A673 (cell line): Measurements from ENCODE around the gene PFDN2. TPM values are rescaled to one million over a fixed set of nuclear protein-coding genes. Genes with fewer than 3 reads are reported as not detected.

ENCODE experiments used
- BruUV-seq: library from RNA; stranded (reverse); fragments of 400-500 nt; replicated peaks from 2 replicates; lab custom pipeline; 2021; lab: Mats Ljungman, UMichigan
- CTCF ChIA-PET: fragments of 300-600 bp; sonication (Branson Sonifier 250); formaldehyde crosslinking; loops from one replicate; lab custom pipeline; 2022; ENCODE audit warnings: antibody characterized with exemption; lab: Charles Lee
- POLR2A ChIA-PET: fragments of 300-600 bp; sonication (Branson Sonifier 250); formaldehyde crosslinking; loops from one replicate; lab custom pipeline; 2022; ENCODE audit warnings: antibody characterized with exemption; ENCODE audit not compliant: low non-redundant PET; lab: Charles Lee
- DNase-seq: peaks from one replicate; pipeline ENCODE4 v3.0.0-alpha.2; 2015; ENCODE audit warnings: low spot score
- H3K27ac ChIP-seq: fragments of 200-600 bp; sonication (generic); 2 replicates; pipeline ENCODE4 v1.5.1; 2016; ENCODE audit warnings: mixed run types, low read depth, mild to moderate bottlenecking, mixed read lengths, antibody characterized with exemption, low read length; ENCODE audit not compliant: poor library complexity, severe bottlenecking
- H3K27me3 ChIP-seq: fragments of 200-600 bp; sonication (generic); replicated peaks from 2 replicates; pipeline ENCODE4 v1.6.1; 2017; ENCODE audit warnings: mixed run types, low read depth, mild to moderate bottlenecking, mixed read lengths, antibody characterized with exemption, low read length; ENCODE audit not compliant: insufficient read depth, poor library complexity
- H3K36me3 ChIP-seq: fragments of 200-600 bp; sonication (generic); 2 replicates; pipeline ENCODE4 v1.6.1; 2016; ENCODE audit warnings: mixed run types, mild to moderate bottlenecking, mixed read lengths, antibody characterized with exemption, low read length; ENCODE audit not compliant: insufficient read depth, poor library complexity, severe bottlenecking
- H3K4me1 ChIP-seq: fragments of 200-600 bp; sonication (generic); 2 replicates; pipeline ENCODE4 v1.6.1; 2017; ENCODE audit warnings: mixed run types, mild to moderate bottlenecking, mixed read lengths, antibody characterized with exemption, low read length; ENCODE audit not compliant: insufficient read depth, poor library complexity, severe bottlenecking
- H3K4me3 ChIP-seq: fragments of 200-600 bp; sonication (generic); 2 replicates; pipeline ENCODE4 v1.5.1; 2016; ENCODE audit warnings: low read depth, mixed run types, mild to moderate bottlenecking, mixed read lengths, low read length; ENCODE audit not compliant: poor library complexity, severe bottlenecking
- H3K9me3 ChIP-seq: fragments of 200-600 bp; sonication (generic); 2 replicates; pipeline ENCODE4 v1.6.1; 2016; ENCODE audit warnings: mixed run types, low read depth, mild to moderate bottlenecking, mixed read lengths, antibody characterized with exemption, low read length; ENCODE audit not compliant: poor library complexity, severe bottlenecking
- CTCF ChIP-seq: fragments of 300-800, 200-600 bp; sonication (generic); conservative IDR thresholded peaks from 2 replicates; pipeline ENCODE4 v1.5.1; 2017; ENCODE audit warnings: low read depth, mild to moderate bottlenecking, antibody characterized with exemption, low read length, moderate library complexity, mixed read lengths
- EZH2 ChIP-seq: fragments of 200-600 bp; sonication (generic); IDR thresholded peaks from 2 replicates; pipeline ENCODE4 v1.6.1; 2017; ENCODE audit warnings: borderline replicate concordance, low read depth, mild to moderate bottlenecking, mixed read lengths, antibody characterized with exemption, low read length; ENCODE audit not compliant: poor library complexity, severe bottlenecking
- intact Hi-C: fragments of 100-400 bp; cut with micrococcal nuclease; formaldehyde crosslinking; loops from one replicate; pipeline ENCODE4 v1.10.0; 2022; ENCODE audit not compliant: unreplicated experiment
- total RNA-seq: library from RNA; stranded (reverse); gene quantifications from 2 replicates; pipeline ENCODE4 v1.2.3, GENCODE V29; 2021

The PFDN2 gene
- total RNA-seq, 1 experiment from 2014 or later: 131 TPM

DNA sequence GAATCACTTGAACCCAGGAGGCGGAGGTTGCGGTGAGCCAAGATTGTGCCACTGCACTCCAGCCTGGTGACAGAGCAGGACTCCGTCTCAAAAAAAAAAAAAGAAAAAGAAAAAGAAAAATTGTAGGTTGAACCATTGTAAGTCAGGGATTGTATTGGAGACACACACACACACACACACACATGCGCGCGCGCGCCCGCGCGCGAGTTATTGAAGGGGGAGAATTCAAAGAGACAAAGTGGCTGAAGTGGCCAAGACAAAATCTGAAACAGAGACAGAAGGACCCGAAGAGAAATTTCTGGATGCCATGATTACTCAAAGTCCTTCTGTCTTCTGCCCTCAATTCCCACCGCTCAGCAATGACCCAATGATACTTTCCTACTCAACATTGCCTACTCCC lies 23.4 kb downstream of the PFDN2 start:
- CTCF ChIA-PET: no interaction called here
- Histone ChIP-seq H3K36me3 (no peaks in the 10 kb centered on the region), H3K4me1 (no peaks in the 10 kb centered on the region), H3K27ac (no peak overlapping the region), H3K27me3 (peaks cover 3% of the 10 kb centered on the region), H3K4me3 (no peak overlapping the region), H3K9me3 (no peaks in the 10 kb centered on the region)
- BruUV-seq: no TSS peak
- POLR2A ChIA-PET: no interaction called here
- intact Hi-C loops: loop anchor here (5.0 to 10.0 kb wide), 2 partner anchors 47 to 370 kb away; partner anchors contain the start of gene USF1
- TF ChIP-seq CTCF (no peak), EZH2 (no peak)
- no peak for DNase-seq

DNA sequence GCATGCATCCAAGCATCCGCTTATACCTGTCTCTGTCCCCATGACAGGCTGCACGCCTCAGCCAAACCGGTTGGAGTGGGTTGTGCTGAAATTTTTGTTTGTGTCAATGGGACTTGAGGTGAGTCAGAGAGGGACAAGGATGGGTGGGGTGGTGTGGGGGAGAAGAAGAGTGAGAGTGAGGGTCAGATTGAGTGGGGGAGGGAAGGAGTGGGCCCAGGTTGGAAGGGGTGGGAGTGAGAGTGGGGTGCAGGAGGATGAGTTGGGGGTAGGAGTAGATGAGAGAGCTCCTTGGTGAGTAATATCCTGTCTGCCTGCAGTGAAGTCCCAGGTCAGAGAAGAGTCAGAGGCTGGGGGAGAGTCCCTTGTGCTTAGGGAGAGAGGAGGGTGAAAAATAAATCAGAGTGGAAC lies 25.2 kb downstream of the PFDN2 start:
- H3K4me3 ChIP-seq: no peak overlapping the region
- TF ChIP-seq CTCF (no peak), EZH2 (no peak)
- BruUV-seq: no TSS peak
- ChIA-PET CTCF (no interaction called here), POLR2A (no interaction called here)
- DNase-seq: no peak
- no peaks in the 10 kb centered on the region for H3K4me1 ChIP-seq
- intact Hi-C loops: loop anchor here (5.0 to 10.0 kb wide), 2 partner anchors 45 to 368 kb away; partner anchors contain the start of gene USF1
- peaks cover 3% of the 10 kb centered on the region for H3K27me3 ChIP-seq
- H3K9me3 ChIP-seq: no peaks in the 10 kb centered on the region
- H3K27ac ChIP-seq: no peak overlapping the region
- H3K36me3 ChIP-seq: no peaks in the 10 kb centered on the region

DNA sequence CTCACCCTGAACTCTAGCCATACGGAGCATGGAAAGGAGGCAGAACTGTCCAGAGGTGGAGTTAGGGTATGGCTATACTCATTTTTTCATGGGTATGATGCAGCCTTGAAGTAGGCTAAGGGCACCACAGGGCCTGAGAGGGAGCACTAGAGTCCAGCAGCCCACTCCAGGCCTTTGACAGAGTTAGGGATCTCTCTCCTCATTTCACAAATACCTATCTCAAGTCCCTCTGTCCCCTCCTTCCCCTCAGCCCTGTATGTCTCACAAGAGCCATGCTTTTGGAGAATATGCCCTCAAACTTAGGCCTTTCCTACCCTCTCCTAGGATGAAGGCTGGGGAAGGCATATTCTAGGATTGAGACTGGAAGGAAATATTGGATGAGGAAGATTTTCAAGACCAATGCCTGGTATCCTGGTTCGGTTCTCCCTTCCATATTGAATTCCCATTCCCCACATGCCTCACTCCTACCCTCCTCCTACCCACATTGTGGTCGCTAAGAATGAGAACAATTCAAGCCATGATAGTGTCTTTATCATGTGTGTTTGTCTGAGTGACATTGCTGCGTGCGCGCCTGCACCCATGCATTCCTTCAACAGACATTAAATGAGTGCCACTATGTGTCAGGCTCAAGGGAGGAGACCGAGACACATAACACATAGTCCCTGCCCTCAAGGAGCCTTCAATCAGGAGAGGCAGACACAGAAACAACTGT lies 25.9 kb downstream of the PFDN2 start:
- H3K4me1 ChIP-seq: no peaks in the 10 kb centered on the region
- no peak for DNase-seq
- no peaks in the 10 kb centered on the region for H3K36me3 ChIP-seq
- no peak overlapping the region for H3K4me3 ChIP-seq
- no peak overlapping the region for H3K27ac ChIP-seq
- no peak for TF ChIP-seq CTCF
- TF ChIP-seq EZH2: no peak
- POLR2A ChIA-PET: no interaction called here
- no TSS peak for BruUV-seq
- H3K9me3 ChIP-seq: no peaks in the 10 kb centered on the region
- intact Hi-C loops: loop anchor here (5.0 to 10.0 kb wide), 2 partner anchors 45 to 367 kb away; partner anchors contain the start of gene USF1
- CTCF ChIA-PET: no interaction called here
- peaks cover 3% of the 10 kb centered on the region for H3K27me3 ChIP-seq
